Measurements from ENCODE around the gene MIPEP.

The MIPEP gene

DNA sequence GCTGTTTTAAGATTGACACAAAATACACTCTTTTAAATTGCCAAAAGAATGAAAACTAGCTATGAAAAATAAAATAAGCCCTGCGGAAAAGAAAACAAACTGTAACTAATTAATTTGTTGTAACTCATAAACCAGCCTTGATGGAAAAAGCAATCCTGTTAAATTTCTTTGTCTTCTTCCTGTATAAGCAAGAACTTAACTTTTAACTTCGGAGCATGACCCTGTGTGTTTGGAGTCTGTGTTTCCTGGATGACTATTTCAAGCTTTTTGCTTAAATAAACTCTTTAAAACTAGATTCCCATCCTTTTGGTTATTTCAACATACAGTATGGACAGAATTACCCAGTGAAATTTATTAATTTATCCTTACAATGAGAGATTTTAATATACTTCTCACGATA lies 196.4 kb downstream of the MIPEP start:
- Histone ChIP-seq H3K36me3 (ENCODE audit: control insufficient read depth in 2 of 2, insufficient read depth in 1 of 2, low read length in 2 of 2) (no peaks in the 10 kb centered on the region), H3K27ac (ENCODE audit: extremely low read depth, low read depth, low read length) (no peak overlapping the region), H3K4me3 (ENCODE audit: low read depth, low read length) (no peak overlapping the region), H3K9me3 (ENCODE audit: control insufficient read depth, insufficient read depth, low read depth, low read length) (no peaks in the 10 kb centered on the region), H3K4me1 (ENCODE audit: control insufficient read depth, insufficient read depth, low read length) (no peaks in the 10 kb centered on the region)
- no peak for TF ChIP-seq ZNF707 (tag by site-specific recombination; IDR thresholded peaks at IDR 0.05)
- TF ChIP-seq ZNF555 (tag by site-specific recombination; conservative IDR thresholded peaks at IDR 0.05): no peak
- no peak for TF ChIP-seq ZBTB48 (tag by site-specific recombination; IDR thresholded peaks at IDR 0.05)
- no peak for TF ChIP-seq ZFP37 (tag by site-specific recombination; IDR thresholded peaks at IDR 0.05)
- no peak for TF ChIP-seq ZNF140 (tag by site-specific recombination; IDR thresholded peaks at IDR 0.05)
- TF ChIP-seq SALL2 (tag by site-specific recombination; IDR thresholded peaks at IDR 0.05; ENCODE audit: borderline replicate concordance): no peak
- no peak for TF ChIP-seq ZNF133 (tag by site-specific recombination; IDR thresholded peaks at IDR 0.05)
- no peak for TF ChIP-seq GFI1B (tag by site-specific recombination; IDR thresholded peaks at IDR 0.05)
- no peak for TF ChIP-seq ZNF114 (tag by site-specific recombination; IDR thresholded peaks at IDR 0.05)
- no peak for TF ChIP-seq SCRT2 (tag by site-specific recombination; IDR thresholded peaks at IDR 0.05)
- TF ChIP-seq KLF10 (tag by site-specific recombination; IDR thresholded peaks at IDR 0.05): no peak
- no peak for TF ChIP-seq ZBTB1 (tag by site-specific recombination; IDR thresholded peaks at IDR 0.05)
- TF ChIP-seq ZFP3 (tag by site-specific recombination; IDR thresholded peaks at IDR 0.05; ENCODE audit: low read depth): no peak
- TF ChIP-seq ZNF76 (tag by site-specific recombination; IDR thresholded peaks at IDR 0.05; ENCODE audit: borderline replicate concordance, low read depth): no peak
- no peak for TF ChIP-seq ZNF324 (tag by site-specific recombination; IDR thresholded peaks at IDR 0.05)
- no peak for TF ChIP-seq MEIS1 (CRISPR knock-in tag; IDR thresholded peaks at IDR 0.05; ENCODE audit: borderline replicate concordance)
- TF ChIP-seq, protein P1, sequence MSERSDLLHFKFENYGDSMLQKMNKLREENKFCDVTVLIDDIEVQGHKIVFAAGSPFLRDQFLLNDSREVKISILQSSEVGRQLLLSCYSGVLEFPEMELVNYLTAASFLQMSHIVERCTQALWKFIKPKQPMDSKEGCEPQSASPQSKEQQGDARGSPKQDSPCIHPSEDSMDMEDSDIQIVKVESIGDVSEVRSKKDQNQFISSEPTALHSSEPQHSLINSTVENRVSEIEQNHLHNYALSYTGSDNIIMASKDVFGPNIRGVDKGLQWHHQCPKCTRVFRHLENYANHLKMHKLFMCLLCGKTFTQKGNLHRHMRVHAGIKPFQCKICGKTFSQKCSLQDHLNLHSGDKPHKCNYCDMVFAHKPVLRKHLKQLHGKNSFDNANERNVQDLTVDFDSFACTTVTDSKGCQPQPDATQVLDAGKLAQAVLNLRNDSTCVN (tag by site-specific recombination; optimal IDR thresholded peaks at IDR 0.05): no peak
- CTCF ChIA-PET: no interaction called here
- POLR2A ChIA-PET: no interaction called here

DNA sequence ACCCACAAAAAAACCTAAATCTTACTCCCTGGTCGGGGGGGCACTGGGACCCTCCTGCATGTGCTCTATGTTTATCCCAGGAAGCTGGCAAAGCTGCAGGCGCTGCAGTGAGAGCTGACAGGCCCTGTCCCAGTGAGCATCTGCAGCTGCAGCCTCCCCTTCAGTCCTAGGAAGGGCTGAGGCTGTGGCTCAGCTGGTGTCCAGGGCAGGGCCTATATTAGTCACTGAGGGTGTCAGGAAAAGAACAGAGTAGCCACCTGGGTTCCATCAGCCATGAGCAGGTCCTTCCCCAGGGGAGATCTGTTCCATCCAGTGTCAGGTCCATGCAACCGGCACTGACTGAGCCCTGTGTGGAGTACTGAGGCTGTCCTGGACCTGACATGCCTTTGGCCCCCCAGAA lies 198.5 kb downstream of the MIPEP start:
- Histone ChIP-seq H3K4me1 (ENCODE audit: control insufficient read depth, insufficient read depth, low read length) (no peaks in the 10 kb centered on the region), H3K4me3 (ENCODE audit: low read depth, low read length) (no peak overlapping the region), H3K27ac (ENCODE audit: extremely low read depth, low read depth, low read length) (no peak overlapping the region), H3K9me3 (ENCODE audit: control insufficient read depth, insufficient read depth, low read depth, low read length) (no peaks in the 10 kb centered on the region), H3K36me3 (ENCODE audit: control insufficient read depth in 2 of 2, insufficient read depth in 1 of 2, low read length in 2 of 2) (no peaks in the 10 kb centered on the region)
- TF ChIP-seq TCF7L2 (IDR thresholded peaks at IDR 0.05; ENCODE audit: borderline replicate concordance, low read depth, low read length): no peak
- TF ChIP-seq SP7 (tag by site-specific recombination; IDR thresholded peaks at IDR 0.05): no peak
- TF ChIP-seq, protein P2, sequence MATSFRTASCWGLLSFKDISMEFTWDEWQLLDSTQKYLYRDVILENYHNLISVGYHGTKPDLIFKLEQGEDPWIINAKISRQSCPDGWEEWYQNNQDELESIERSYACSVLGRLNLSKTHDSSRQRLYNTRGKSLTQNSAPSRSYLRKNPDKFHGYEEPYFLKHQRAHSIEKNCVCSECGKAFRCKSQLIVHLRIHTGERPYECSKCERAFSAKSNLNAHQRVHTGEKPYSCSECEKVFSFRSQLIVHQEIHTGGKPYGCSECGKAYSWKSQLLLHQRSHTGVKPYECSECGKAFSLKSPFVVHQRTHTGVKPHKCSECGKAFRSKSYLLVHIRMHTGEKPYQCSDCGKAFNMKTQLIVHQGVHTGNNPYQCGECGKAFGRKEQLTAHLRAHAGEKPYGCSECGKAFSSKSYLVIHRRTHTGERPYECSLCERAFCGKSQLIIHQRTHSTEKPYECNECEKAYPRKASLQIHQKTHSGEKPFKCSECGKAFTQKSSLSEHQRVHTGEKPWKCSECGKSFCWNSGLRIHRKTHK (tag by site-specific recombination; IDR thresholded peaks at IDR 0.05): no peak
- no peak for TF ChIP-seq BCL11B (tag by site-specific recombination; IDR thresholded peaks at IDR 0.05; ENCODE audit: low read depth)
- no peak for TF ChIP-seq SALL2 (tag by site-specific recombination; IDR thresholded peaks at IDR 0.05; ENCODE audit: borderline replicate concordance)
- TF ChIP-seq, protein P3, sequence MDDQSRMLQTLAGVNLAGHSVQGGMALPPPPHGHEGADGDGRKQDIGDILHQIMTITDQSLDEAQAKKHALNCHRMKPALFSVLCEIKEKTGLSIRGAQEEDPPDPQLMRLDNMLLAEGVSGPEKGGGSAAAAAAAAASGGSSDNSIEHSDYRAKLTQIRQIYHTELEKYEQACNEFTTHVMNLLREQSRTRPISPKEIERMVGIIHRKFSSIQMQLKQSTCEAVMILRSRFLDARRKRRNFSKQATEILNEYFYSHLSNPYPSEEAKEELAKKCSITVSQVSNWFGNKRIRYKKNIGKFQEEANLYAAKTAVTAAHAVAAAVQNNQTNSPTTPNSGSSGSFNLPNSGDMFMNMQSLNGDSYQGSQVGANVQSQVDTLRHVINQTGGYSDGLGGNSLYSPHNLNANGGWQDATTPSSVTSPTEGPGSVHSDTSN (CRISPR knock-in tag; IDR thresholded peaks at IDR 0.05): no peak
- TF ChIP-seq, protein P4, sequence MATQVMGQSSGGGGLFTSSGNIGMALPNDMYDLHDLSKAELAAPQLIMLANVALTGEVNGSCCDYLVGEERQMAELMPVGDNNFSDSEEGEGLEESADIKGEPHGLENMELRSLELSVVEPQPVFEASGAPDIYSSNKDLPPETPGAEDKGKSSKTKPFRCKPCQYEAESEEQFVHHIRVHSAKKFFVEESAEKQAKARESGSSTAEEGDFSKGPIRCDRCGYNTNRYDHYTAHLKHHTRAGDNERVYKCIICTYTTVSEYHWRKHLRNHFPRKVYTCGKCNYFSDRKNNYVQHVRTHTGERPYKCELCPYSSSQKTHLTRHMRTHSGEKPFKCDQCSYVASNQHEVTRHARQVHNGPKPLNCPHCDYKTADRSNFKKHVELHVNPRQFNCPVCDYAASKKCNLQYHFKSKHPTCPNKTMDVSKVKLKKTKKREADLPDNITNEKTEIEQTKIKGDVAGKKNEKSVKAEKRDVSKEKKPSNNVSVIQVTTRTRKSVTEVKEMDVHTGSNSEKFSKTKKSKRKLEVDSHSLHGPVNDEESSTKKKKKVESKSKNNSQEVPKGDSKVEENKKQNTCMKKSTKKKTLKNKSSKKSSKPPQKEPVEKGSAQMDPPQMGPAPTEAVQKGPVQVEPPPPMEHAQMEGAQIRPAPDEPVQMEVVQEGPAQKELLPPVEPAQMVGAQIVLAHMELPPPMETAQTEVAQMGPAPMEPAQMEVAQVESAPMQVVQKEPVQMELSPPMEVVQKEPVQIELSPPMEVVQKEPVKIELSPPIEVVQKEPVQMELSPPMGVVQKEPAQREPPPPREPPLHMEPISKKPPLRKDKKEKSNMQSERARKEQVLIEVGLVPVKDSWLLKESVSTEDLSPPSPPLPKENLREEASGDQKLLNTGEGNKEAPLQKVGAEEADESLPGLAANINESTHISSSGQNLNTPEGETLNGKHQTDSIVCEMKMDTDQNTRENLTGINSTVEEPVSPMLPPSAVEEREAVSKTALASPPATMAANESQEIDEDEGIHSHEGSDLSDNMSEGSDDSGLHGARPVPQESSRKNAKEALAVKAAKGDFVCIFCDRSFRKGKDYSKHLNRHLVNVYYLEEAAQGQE (tag by site-specific recombination; IDR thresholded peaks at IDR 0.05): no peak
- no peak for TF ChIP-seq MEIS1 (CRISPR knock-in tag; IDR thresholded peaks at IDR 0.05; ENCODE audit: borderline replicate concordance)
- CTCF ChIA-PET: no interaction called here
- POLR2A ChIA-PET: no interaction called here

Data from HEK293 (cell line).